Small intestine (tissue), 16 donors: Measurements from ENCODE around the gene CRYM. TPM values are rescaled to one million over a fixed set of nuclear protein-coding genes. Genes with fewer than 3 reads are reported as not detected.
A peak's percentile ranks its signal among the peaks of the same experiment; 100 is the strongest.
"Not testable (repeated sequence)": the region's sequence is repeated elsewhere in the genome, so short reads cannot be mapped to it uniquely, and the experiment has no call there.

ENCODE experiments used
- DNase-seq, 2 donors: peaks; one replicate each; pipeline versions ENCODE4 v3.0.0 to v3.0.0-alpha.2; 2013
- FAIRE-seq: peaks from 2 replicates; lab custom pipeline; 2012; peaks lifted over from hg19 to GRCh38; lab: Jason Lieb, UNC
- H3K27ac ChIP-seq, 3 donors: one replicate each; pipeline ENCODE4 v1.5.1; 2013; ENCODE audit warnings: low read length in 2 of 3, mild to moderate bottlenecking in 2 of 3, control low read depth in 1 of 3, inconsistent platforms in 1 of 3, low read depth in 1 of 3, moderate library complexity in 1 of 3
- H3K27me3 ChIP-seq, 3 donors: one replicate each; pipeline ENCODE4 v1.6.1; 2013; ENCODE audit warnings: low read length in 3 of 3, inconsistent platforms in 1 of 3; ENCODE audit not compliant: control insufficient read depth in 3 of 3, insufficient read depth in 3 of 3
- H3K36me3 ChIP-seq, 3 donors: one replicate each; pipeline ENCODE4 v1.6.1; 2013; ENCODE audit warnings: low read length in 3 of 3, inconsistent platforms in 1 of 3, low read depth in 1 of 3, mild to moderate bottlenecking in 1 of 3, moderate library complexity in 1 of 3; ENCODE audit not compliant: control insufficient read depth in 3 of 3, insufficient read depth in 2 of 3
- H3K4me1 ChIP-seq, 3 donors: one replicate each; pipeline ENCODE4 v1.6.1; 2013; ENCODE audit warnings: low read length in 2 of 3, inconsistent platforms in 1 of 3, low read depth in 1 of 3, mild to moderate bottlenecking in 1 of 3, moderate library complexity in 1 of 3; ENCODE audit not compliant: control insufficient read depth in 3 of 3, insufficient read depth in 2 of 3
- H3K4me3 ChIP-seq, 3 donors: one replicate each; pipeline ENCODE4 v1.5.1; 2013; ENCODE audit warnings: low read length in 3 of 3, control low read depth in 1 of 3, inconsistent platforms in 1 of 3, low read depth in 1 of 3, mild to moderate bottlenecking in 1 of 3, moderate library complexity in 1 of 3
- H3K9me3 ChIP-seq, 2 donors: one replicate each; pipeline ENCODE4 v1.6.1; 2013; ENCODE audit warnings: low read depth in 1 of 2, low read length in 1 of 2; ENCODE audit not compliant: control insufficient read depth in 2 of 2, insufficient read depth in 1 of 2
- WGBS, 3 donors: extraction: QIAGEN DNeasy Blood & Tissue Kit; methylation state at CpG; one replicate each; pipeline ENCODE4 v1.1.7; 2013; 5-methylcytosine and 5-hydroxymethylcytosine counted together
- long read RNA-seq, 10 donors: transcript quantifications; one replicate each; lab custom pipeline, GENCODE V29; 2026
- polyA plus RNA-seq, 4 donors: library from polyadenylated mRNA; stranded (reverse) in 3 of 4; unstranded in 1 of 4; fragments of 200-250 nt in 3 of 4; fragments of 120-200 nt in 1 of 4; gene quantifications; one replicate each; pipeline versions ENCODE4 v1.2.1 to v1.2.3, GENCODE V29; 2013
- donor health status: healthy with polysubstance abuse.
- donor health status: control.
- donor health status: control.
- donor health status: Bipolar disorder and iron deficiency.
- donor health status: healthy.

The CRYM gene
- 1 to 10 TPM; 1.6 to 6.5 (median 3.7) TPM for polyA plus RNA-seq
- long read RNA-seq, donor 1 = 0 reads
- long read RNA-seq, donor 2, partial matches to known transcripts = 11 of 11 reads
- long read RNA-seq, donor 2, other reads (novel, unspliced or antisense) = 0 of 11 reads
- long read RNA-seq, donor 3 = 0 reads
- long read RNA-seq, donor 4 = 0 reads
- long read RNA-seq, donor 5 = 0 reads
- long read RNA-seq, donor 6 = 0 reads
- long read RNA-seq, donor 7, partial matches to known transcripts = 0 of 1 reads
- long read RNA-seq, donor 7, other reads (novel, unspliced or antisense) = 0 of 1 reads
- long read RNA-seq, donor 8 = 0 reads
- long read RNA-seq, donor 9 = 0 reads
- long read RNA-seq, donor 10 = 0 reads

DNA sequence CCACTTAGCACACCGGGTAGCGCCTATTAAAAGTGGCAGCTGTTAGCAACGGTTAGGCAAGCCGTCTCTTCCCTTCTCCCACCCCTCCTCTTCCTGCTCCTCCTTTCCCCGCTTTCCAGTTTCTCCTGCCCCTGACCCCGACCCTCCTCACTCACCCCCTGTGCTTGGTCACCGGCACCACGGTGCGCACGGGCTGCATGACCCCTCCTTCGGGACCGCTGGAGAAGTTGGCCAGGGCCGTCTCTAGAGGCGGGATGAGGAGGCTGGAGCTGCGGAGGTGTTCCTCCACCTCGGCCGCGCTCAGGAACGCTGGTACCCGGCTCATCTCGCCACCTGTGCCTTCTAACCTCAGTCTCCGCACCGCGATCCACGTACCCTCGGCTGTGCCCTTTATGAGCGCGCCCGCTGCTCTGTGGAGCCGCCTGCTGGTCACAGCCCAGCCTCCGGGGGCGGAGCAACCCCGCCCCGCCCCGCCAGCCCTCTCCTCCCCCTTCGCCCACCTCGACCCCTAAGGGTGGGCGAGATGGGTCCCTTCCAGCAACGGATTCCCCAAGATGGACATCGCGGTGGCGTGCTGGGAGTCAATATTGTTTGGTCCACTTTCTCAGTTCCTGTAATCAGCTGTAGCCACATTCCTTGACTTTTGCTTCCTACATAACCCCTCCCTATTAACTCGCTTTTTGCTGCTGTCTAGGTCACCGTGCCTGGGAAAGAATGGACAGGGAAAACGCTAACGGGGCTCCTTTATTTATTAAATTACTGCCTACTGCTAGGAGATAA is at the start of gene CRYM:
Gene CRYM, minus strand, starts transcription at position 364 of the 780 bp plus-strand sequence. Its CDS starts 39 bp downstream, at position 325.
- Histone ChIP-seq H3K4me3 (peak within 1 kb of the TSS in 2 of 3 donors; percentile 47 to 55), H3K27ac (no peak within 1 kb of the TSS), H3K4me1 (peaks cover 0 to 3% (median 0%) of the 10 kb centered on the region in 3 donors), H3K36me3 (no peaks in the 10 kb centered on the region), H3K27me3 (peaks cover 0 to 6% (median 0%) of the 10 kb centered on the region in 3 donors), H3K9me3 (peaks cover 0 to 5% of the 10 kb centered on the region in 2 donors)
- FAIRE-seq (no peak), DNase-seq (peak; percentile 71 to 87)
- 2 to 3% (median 2%) methylated on average over 43 to 46 of the region's 46 CpGs for WGBS, 3 donors

GRCh38 chr16:21327046-21327445 is 49.0 kb upstream of the CRYM start:
- Histone ChIP-seq H3K27ac (no peak overlapping the region), H3K36me3 (no peaks in the 10 kb centered on the region), H3K27me3 (no peaks in the 10 kb centered on the region), H3K9me3 (peaks cover 0 to 4% of the 10 kb centered on the region in 2 donors), H3K4me3 (no peak overlapping the region), H3K4me1 (no peaks in the 10 kb centered on the region)
- FAIRE-seq = no peak
- 88 to 90% (median 89%) methylated on average over 3 of the region's 3 CpGs for WGBS, 3 donors
- DNase-seq = no peak

DNA sequence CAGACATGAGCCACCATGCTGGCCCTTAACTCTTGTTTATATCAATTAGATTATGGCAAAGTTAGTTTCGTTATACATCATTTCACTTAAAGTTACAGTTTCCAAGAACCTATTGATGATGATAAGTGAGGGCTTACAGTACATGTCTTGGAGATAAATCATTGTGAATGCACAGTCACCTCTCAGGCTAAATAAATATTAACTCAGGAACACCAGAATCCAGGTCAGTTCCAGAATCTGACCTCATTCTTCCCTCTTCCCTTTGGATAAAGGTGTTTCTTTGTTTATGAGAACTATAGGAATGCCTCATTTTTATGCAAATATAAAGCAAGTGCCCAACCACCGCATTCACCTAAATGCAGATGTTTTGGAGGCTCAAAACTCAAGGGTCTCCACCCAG is 48.4 kb upstream of the CRYM start:
- 73 to 79% (median 77%) methylated on average over 2 of the region's 2 CpGs for WGBS, 3 donors
- DNase-seq = no peak
- Histone ChIP-seq H3K27me3 (no peaks in the 10 kb centered on the region), H3K4me3 (no peak overlapping the region), H3K9me3 (peaks cover 0 to 4% of the 10 kb centered on the region in 2 donors), H3K36me3 (no peaks in the 10 kb centered on the region), H3K4me1 (no peaks in the 10 kb centered on the region), H3K27ac (no peak overlapping the region)
- no peak for FAIRE-seq

DNA sequence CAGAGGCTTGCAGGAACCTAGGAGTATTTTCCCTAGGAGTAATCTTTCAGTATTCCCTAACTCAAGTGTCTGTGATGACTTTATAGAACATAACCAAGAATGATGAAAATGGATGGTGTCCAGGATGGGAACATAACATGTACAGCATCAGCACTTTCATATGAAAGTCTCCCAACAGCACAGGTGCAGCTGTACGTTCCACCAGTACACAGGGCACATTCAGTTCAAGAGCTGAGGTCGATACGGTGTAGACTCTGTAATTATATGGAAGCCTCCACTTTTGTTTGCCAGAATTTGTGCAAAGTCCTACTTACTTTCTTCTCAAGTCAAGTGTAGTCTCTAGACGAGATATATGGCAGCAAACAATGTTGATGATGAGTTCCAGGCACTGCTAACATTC is 46.2 kb upstream of the CRYM start:
- Histone ChIP-seq H3K27me3 (no peaks in the 10 kb centered on the region), H3K27ac (no peak overlapping the region), H3K4me3 (no peak overlapping the region), H3K4me1 (no peaks in the 10 kb centered on the region), H3K9me3 (peaks cover 0 to 4% of the 10 kb centered on the region in 2 donors), H3K36me3 (no peaks in the 10 kb centered on the region)
- FAIRE-seq (no peak), DNase-seq (no peak)
- 77 to 82% (median 80%) methylated on average over 4 of the region's 4 CpGs for WGBS, 3 donors

DNA sequence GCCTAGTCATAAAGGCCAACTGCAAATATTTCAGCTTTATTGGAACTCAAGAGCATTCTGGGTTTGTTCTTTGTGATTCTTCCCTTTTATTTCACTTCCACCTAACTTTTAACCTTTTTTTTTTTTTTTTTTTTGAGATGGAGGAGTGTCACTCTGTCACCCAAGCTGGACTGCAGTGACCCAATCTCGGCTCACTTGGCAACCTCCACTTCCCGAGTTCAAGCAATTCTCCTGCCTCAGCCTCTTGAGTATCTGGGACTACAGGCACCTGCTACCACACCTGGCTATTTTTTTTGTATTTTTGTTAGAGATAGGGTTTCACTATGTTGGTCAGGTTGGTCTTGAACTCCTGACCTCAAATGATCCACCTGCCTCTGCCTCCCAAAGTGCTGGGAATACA is 44.2 kb upstream of the CRYM start:
- not testable (repeated sequence) for H3K4me3 ChIP-seq, H3K27ac ChIP-seq, FAIRE-seq, H3K27me3 ChIP-seq, H3K36me3 ChIP-seq, DNase-seq, H3K9me3 ChIP-seq, H3K4me1 ChIP-seq
- 74 to 86% (median 77%) methylated on average over 2 of the region's 2 CpGs for WGBS, 3 donors

DNA sequence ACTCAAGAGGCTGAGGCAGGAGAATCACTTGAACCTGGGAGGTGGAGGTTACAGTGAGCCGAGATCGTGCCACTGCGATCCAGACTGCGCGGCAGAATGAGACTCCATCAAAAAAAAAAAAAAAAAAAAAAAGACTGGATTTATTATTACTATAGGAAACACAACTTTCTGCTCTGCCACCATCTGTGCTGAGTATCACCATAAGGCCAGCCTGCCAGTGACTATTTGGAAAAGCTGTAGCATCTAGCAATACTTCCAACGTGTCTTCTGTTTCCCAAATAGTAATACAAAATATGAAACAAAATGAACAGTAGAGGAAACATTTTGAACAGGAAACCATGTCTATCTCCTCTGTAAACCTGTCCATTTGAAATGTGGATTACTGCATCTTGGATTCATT is 43.6 kb upstream of the CRYM start:
- Histone ChIP-seq H3K27ac (no peak overlapping the region), H3K27me3 (no peaks in the 10 kb centered on the region), H3K4me3 (no peak overlapping the region), H3K4me1 (no peaks in the 10 kb centered on the region), H3K36me3 (no peaks in the 10 kb centered on the region), H3K9me3 (no peaks in the 10 kb centered on the region)
- DNase-seq = no peak
- FAIRE-seq = no peak
- WGBS, 3 donors = 93 to 94% (median 94%) methylated on average over 6 of the region's 6 CpGs

- DNase-seq = no peak
- no peak for FAIRE-seq
- Histone ChIP-seq H3K36me3 (no peaks in the 10 kb centered on the region), H3K27me3 (no peaks in the 10 kb centered on the region), H3K27ac (no peak overlapping the region), H3K9me3 (peaks cover 0 to 4% of the 10 kb centered on the region in 2 donors), H3K4me1 (no peaks in the 10 kb centered on the region), H3K4me3 (no peak overlapping the region)
- 83 to 90% (median 84%) methylated on average over 1 of the region's 1 CpG for WGBS, 3 donors
Observed at GRCh38 chr16:21314339-21314738, 36.2 kb upstream of the CRYM start.

DNA sequence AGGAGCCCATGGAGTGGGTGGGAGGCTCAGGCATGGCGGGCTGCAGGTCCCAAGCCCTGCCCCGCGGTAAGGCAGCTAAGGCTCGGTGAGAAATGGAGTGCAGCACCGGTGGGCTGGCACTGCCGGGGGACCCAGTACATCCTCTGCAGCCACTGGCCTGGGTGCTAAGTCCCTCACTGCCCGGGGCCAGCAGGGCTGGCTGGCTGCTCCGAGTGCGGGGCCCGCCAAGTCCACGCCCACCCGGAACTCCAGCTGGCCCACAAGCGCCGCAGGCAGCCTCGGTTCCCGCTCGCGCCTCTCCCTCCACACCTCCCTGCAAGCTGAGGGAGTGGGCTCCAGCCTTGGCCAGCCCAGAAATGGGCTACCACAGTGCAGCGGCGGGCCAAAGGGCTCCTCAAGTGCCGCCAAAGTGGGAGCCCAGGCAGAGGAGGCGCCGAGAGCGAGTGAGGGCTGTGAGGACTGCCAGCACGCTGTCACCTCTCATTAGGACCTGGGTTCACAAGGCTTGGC is 34.8 kb upstream of the CRYM start:
- not testable (repeated sequence) for H3K9me3 ChIP-seq, H3K4me3 ChIP-seq, H3K36me3 ChIP-seq, H3K27me3 ChIP-seq, H3K27ac ChIP-seq, FAIRE-seq, H3K4me1 ChIP-seq, DNase-seq
- WGBS, 3 donors = 95 to 97% (median 96%) methylated on average over 8 to 25 of the region's 25 CpGs
